ELF-1 (cell line): Measurements from ENCODE around the gene NKX2-8.
A peak's percentile ranks its signal among the peaks of the same experiment; 100 is the strongest.
"Not testable (repeated sequence)": the region's sequence is repeated elsewhere in the genome, so short reads cannot be mapped to it uniquely, and the experiment has no call there.

Source experiments
- DNase-seq: peaks from one replicate; pipeline ENCODE4 v3.0.0-alpha.2; 2016; ENCODE audit warnings: low read depth, low spot score

The NKX2-8 gene

DNA sequence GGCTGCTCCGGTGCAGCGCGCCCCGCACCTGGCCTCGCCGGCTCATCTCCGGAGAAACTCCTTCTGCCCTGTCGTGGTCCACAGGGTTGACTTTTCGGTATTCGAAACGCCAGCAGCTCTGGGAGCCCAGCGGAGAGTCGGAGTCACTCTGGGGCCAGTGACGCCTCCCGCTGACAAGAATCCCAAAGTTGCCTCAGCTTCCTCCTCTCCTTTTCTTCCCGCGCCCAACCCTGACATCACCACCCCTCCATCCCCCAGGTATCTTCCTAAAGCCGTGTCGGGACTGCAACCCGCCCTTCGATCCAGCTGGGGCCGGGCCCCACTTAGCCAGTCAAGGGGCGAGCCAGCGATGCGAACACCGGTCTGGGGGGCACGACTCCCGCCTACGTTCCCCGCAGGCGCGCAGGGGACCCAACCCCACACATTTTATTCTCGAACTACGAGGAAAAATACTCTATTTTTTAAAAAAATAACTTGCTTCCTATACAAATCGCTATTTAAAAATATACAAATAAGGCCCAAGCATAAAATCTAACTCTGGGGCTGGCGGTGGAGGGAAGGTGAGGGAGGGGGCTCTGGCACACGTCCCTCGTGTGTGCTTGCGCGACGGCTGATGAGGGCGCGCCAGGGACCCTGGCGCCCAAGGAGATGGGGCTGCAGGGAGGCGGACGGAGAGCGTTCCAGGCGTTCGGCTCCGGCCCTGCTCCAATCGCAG lies 2.1 kb downstream of the NKX2-8 start:
- no peak for DNase-seq

DNA sequence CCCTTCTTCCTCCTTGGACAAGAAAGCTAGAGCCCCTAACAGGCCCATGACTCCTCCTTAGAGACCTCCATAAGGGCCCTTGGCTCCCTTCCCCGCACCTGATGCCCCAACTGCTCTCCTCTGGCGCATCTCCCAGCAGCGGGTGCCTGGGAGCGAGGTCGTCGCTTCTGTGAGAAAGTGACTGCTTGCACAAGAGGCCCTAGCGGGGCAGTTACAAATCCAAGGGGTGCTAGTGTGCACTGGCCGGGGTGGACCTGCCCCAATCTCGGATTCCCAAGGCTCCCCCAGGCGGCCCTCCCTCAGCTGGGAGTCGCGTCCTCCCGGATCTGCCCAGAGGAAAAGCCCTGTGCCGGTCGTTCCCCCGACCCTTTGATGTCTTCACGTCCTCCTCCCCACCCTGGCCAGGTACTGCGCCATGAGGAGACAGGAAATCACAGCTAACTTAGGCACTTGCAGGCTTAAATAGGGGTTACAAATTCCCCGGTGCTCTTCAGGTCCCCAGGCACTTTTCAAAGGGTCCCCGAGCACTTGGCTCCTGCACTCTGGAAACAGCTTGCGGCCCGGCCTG lies 2.8 kb downstream of the NKX2-8 start:
- DNase-seq, result no peak

DNA sequence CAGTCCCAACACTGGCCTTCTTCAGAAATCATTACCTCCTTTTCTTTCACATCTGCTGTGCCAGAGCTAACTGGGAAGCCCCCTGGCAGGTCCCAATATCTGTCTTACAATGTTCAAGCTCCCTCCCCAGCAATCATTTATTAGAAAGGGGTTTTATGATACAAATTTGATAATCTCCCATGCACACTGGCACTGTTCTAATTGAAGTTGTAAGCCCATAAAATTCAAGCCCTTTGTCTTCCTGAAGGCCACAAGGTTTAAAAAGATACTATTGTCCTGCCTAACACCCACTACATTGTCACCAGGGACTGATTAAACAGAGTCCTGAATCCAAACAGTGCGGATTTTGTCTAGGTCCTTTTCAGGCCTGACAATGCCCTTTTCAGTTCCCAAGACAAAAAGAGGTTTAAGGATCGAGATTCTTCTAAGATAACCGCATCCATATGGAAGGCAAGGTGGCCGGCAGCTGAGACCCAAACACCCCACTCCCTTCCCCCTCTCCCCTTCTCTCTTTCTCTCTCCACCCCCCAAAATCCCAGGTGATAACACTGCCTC lies 3.3 kb downstream of the NKX2-8 start:
- DNase-seq, result no peak

DNA sequence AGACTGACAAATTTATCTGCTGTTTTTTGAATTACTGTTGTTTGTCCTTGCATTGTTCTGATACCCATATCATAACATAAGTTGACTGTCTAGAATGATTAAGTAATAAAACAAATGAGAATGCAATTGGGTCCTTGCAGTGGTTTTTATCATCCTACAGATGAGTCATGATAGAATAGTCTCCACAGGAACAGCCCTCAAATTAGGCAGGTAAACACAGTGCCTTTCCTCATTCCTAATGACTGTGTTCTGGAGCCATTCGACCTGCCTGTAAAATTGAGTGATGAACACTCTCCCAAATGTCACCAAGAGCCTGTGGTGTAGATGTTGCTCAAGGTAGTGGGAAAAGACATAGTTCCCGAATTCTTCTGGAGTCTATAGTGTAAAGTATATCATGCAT lies 12.3 kb downstream of the NKX2-8 start:
- DNase-seq, result no peak

DNA sequence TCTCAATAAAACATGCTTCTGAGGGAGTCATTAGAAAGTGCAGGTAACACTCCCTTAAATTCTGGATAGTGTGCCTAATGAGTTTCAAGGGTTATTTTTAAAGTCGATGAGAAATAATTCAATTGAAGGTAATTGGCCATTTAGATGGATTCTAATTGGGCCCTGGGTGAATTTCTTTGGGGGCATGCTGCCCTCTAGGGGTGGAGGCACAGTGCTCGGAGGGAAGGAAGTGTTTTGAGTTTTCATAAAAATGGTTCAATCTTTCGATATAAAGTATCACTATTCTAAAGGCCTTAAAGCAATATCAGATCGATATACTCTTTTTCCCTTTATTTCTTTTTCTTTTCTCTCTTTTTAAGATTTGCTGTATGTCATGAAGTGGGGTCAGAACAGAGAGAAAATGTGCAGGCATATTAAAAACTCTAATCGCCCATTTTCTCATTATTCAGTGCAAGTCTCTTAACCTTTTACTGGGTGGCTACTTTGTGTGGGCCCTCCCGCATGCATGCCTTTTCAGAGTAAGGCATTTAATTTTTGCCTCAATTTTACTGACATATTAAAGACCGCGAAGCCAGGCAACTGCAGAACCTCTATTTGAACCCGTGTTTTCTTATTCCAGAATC lies 25.5 kb downstream of the NKX2-8 start:
- no peak for DNase-seq

DNA sequence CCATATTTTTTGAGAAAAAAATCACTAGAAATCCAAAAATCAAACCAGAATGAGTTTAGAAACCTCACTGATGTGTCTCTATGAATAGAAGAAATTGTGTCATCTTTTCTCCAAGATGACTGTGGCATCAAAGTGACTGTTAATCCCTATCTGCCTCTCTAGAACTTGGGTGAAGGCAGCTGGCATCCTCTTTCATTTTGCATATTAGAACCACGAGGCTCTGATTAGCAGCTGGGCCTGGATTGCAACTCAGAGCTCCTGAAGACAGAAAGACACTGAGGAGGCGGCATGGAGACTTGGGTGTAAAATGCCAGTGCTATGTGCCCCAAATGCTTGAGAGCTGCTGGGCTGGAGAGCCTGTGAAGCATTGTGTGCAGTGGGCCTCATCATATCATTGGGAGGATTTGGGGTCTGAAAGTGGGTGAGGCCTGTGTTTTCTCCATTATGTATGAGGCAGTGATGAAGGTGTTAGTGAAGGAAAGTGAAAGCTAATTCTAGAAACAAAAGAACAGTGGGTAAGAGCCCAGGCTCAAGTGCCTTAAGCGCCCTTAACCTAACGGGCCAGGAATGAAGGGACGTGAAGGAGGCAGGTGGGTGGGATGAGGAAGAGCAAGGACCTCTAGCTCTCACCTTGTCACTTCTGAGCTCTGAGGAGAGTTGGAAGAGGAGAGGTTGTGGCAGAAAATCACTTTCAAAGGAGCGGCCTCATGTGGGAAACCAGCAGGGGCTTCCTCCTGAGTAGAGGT lies 26.2 kb downstream of the NKX2-8 start:
- no peak for DNase-seq

DNA sequence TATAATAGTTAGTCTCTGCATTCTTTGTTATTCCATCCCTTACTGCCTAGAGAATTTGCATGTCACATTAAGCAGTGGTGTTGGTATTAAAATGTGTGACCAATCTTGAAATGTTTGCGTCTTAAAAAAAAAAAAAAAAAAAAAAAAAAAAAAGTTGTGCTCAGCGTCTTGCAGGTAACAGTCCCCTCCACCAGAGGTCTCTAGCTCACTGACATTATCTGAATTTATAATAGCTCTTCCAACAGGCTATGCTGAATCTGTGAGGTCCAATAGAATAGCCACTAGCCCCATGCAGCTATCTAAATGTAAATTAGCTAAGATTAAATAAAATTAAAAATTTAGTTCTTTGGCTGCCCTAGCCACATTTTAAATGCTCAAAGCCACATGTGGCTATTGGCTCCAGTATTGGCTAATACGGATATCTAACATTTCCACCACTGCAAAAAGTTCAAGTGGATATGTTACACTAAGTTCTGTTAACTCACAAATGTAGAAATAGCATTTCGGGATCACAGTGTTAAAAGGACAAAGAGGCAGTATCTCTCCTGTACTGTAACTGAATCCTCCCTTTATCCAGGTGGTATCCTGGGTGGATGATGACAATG lies 28.7 kb downstream of the NKX2-8 start:
- DNase-seq, result peak; percentile 9

DNA sequence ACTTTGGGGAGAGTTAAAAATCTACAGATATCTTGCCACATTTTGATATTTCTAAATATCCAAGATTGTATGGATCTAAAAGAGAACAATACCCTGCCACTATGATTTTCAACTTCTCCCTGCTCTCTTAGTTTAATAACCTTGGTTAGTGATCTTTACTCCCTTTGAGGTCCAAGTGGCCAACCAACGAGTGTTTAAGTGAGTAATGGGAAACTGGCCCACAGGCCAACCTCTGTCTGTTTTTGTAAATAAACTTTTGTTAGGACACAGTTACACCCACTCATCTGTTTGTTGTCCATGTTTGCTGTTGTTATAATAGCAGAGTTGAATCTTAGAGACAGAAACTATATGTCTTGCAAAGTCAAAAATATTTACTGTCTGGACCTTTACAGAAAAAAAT lies 31.5 kb downstream of the NKX2-8 start:
- DNase-seq, result no peak

DNA sequence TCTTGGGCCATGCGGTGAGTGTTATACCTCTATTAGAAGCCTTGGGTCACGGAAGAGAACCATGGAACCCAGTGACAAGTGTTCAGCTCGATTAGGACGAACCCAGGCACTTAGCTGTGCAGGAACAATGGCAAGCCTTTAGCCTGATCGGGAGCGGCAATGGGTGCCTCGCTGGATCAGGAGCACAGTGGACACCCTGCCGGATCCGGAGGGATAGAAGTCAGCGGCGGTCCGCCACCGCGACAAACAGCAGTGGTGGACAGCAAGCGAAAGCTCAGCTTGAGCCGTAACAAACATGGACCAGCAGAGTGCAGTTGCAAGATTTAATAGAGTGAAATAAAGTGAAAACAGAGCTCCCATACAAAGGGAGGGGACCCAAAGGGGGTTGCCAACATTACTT lies 38.1 kb downstream of the NKX2-8 start:
- not testable (repeated sequence) for DNase-seq

DNA sequence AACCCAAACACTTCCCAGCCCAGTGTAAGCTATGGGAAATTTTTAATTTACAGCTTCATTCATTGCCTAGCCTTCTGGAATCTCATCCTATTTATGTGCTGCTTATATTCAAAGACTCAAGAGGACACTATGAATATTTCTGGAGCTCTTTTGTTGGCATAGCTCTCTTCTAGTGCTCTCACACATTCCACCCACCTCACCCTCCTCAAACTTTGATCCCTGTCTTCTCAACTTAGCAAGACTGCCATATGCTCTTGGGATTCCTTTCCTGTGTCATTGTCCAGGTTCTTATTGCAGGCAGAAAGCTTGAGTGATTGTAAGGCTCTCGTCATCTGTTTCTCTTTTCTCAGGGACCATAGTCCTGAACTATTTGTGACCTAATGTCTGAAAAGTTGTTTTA lies 44.4 kb downstream of the NKX2-8 start:
- no peak for DNase-seq
